Measurements from ENCODE around the gene IGF2. TPM values are rescaled to one million over a fixed set of nuclear protein-coding genes. Genes with fewer than 3 reads are reported as not detected.

Gene IGF2
- total RNA-seq, 4 donors from 2014 or later = 3.2 to 9.7 (median 5.6) TPM

DNA sequence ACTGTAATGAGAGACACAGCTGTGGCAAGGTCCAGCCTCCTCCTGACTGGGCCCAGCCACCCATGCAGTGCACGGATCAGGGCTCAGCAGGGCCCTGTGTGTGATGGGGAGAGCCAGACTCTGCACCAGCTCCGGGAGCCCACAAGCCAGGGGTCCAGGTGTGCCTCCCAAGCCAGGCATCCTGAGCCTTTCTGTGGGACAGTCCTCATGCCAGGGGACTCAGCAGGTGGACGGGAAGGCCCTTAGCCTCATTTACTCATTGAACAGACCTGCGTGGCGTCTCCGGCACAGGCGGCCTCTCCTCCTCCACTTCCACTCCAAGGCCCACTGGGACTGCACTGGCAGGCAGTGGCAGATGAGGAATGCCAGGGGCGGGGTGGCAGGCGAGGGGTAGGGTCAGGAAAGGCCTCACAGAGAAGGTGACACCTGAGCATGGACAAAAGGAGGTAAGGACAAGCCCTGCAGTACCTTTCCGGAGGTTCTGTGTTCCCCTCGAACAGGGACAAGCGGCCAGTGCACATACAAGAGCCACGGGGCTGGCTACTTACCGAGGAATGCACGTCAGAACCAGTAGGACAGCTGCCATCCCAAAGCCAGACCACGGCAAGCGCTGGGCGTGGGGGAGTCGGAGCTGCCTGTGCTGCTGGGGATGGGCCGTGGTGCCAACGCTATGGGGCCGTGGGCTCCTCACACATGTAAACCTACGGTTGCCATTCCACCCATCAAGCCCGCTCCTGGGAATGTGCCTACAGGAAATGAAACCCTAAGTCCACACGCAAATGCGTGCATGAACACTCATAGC is 52.7 kb downstream of the IGF2 start:
- Histone ChIP-seq H3K36me3 (no peaks in the 10 kb centered on the region), H3K4me3 (no peak overlapping the region), H3K4me1 (no peaks in the 10 kb centered on the region), H3K27ac (no peak overlapping the region), H3K9me3 (no peaks in the 10 kb centered on the region), H3K27me3 (peaks cover 22% of the 10 kb centered on the region)
- DNase-seq (ENCODE audit: low spot score in 2 of 2) = peak; percentile 45 to 76
- no peak for TF ChIP-seq POLR2A (IDR thresholded peaks at IDR 0.05)
- no peak for TF ChIP-seq EP300 (IDR thresholded peaks at IDR 0.05)
- TF ChIP-seq, protein P1, sequence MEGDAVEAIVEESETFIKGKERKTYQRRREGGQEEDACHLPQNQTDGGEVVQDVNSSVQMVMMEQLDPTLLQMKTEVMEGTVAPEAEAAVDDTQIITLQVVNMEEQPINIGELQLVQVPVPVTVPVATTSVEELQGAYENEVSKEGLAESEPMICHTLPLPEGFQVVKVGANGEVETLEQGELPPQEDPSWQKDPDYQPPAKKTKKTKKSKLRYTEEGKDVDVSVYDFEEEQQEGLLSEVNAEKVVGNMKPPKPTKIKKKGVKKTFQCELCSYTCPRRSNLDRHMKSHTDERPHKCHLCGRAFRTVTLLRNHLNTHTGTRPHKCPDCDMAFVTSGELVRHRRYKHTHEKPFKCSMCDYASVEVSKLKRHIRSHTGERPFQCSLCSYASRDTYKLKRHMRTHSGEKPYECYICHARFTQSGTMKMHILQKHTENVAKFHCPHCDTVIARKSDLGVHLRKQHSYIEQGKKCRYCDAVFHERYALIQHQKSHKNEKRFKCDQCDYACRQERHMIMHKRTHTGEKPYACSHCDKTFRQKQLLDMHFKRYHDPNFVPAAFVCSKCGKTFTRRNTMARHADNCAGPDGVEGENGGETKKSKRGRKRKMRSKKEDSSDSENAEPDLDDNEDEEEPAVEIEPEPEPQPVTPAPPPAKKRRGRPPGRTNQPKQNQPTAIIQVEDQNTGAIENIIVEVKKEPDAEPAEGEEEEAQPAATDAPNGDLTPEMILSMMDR (IDR thresholded peaks at IDR 0.05) = no peak
- no peak for TF ChIP-seq POLR2AphosphoS5 (IDR thresholded peaks at IDR 0.05)
- WGBS = 83% methylated on average over 17 of the region's 26 CpGs

DNA sequence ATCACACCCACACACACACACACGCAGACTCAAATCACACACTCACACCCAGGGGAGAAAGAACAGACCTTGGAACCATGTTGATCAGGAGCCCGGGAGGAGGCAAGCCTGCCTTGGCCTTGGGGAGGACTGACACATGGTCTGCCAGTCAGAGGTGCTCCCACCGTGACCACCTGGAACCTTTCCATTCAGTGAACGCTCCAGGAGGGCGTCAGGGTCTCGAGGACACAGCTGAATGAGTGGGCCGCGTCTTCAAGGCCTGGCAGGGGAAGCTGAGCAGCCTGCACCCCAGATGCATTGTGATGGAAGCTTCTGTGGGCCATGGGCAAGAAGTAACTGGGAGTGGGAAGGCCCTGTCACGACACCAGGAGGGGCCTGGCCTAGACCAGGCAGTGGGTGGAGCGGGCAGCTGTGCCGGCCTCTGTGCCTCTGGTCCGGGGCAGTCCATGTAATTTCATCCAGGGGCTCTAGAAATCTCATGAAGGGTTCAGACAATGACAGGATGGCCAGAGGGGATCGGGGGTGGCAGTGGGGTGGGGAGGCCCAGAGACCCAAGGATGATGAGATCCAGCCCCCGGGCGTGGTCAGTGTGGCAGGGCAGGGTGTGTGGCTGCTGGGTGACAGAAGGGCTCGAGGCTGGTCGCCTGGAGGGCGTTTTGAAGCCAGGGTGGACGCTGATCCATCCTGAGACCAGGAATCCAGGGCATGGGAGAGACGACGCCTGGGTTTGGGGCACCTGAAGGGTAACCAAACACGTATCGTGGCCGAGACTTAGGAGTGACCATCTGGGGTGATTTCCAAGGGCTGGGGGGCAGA is 53.7 kb downstream of the IGF2 start:
- Histone ChIP-seq H3K4me3 (no peak overlapping the region), H3K4me1 (no peaks in the 10 kb centered on the region), H3K9me3 (no peaks in the 10 kb centered on the region), H3K27me3 (peaks cover 19% of the 10 kb centered on the region), H3K36me3 (no peaks in the 10 kb centered on the region), H3K27ac (no peak overlapping the region)
- TF ChIP-seq EP300 (IDR thresholded peaks at IDR 0.05) (no peak), POLR2A (IDR thresholded peaks at IDR 0.05) (no peak), POLR2AphosphoS5 (IDR thresholded peaks at IDR 0.05) (no peak)
- TF ChIP-seq, protein P1 (IDR thresholded peaks at IDR 0.05) = no peak
- peak; percentile 37 to 74 for DNase-seq (ENCODE audit: low spot score in 2 of 2)
- WGBS = 81% methylated on average over 16 of the region's 24 CpGs

DNA sequence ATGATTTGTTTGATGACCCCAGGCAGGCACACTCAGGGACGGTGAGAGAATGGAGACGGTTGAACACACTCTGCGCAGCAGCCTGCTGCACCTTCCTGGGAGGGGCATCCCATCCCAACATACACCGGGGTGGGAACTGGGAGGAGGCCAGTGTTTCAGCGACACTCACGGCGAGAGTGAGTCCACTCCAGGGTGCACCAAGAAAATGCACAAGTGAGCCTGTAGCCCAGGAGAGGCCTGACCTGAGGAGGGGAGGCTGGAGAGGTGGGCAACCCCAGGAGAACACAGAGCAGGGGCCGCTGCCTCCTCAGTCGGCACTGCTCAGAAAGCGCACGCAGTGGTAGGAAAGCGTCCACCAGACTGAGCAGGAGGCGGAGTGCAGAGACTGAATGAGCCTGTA is 54.5 kb downstream of the IGF2 start:
- TF ChIP-seq POLR2A (IDR thresholded peaks at IDR 0.05) (no peak), POLR2AphosphoS5 (IDR thresholded peaks at IDR 0.05) (no peak), EP300 (IDR thresholded peaks at IDR 0.05) (no peak)
- TF ChIP-seq, protein P1 (IDR thresholded peaks at IDR 0.05) = no peak
- Histone ChIP-seq H3K36me3 (no peaks in the 10 kb centered on the region), H3K27me3 (peaks cover 19% of the 10 kb centered on the region), H3K4me3 (no peak overlapping the region), H3K4me1 (no peaks in the 10 kb centered on the region), H3K9me3 (no peaks in the 10 kb centered on the region), H3K27ac (no peak overlapping the region)
- peak in 1 of 2 donors; percentile 36 for DNase-seq (ENCODE audit: low spot score in 2 of 2)
- 92% methylated on average over 12 of the region's 13 CpGs for WGBS

Other genes starting within 250 kb of the IGF2 start
- not detected for gene PRR33, start 247.5 kb downstream of the IGF2 start, total RNA-seq
- gene TNNT3, start 219.7 kb downstream of the IGF2 start, total RNA-seq = 10 to 100 TPM in 1 of 4 donors, 1 to 10 TPM in 3; 1.5 to 12.9 (median 4.8) TPM
- 100 to 1,000 TPM in 2 of 4 donors, 10 to 100 TPM in 2; 76.9 to 115 (median 103) TPM for gene MRPL23, start 192.1 kb downstream of the IGF2 start, total RNA-seq
- 10 to 100 TPM; 20.0 to 62.2 (median 40.4) TPM for gene H19, start 141.5 kb downstream of the IGF2 start, total RNA-seq
- gene INS, start 21.8 kb upstream of the IGF2 start, total RNA-seq = not detected
- gene TH, start 32.4 kb upstream of the IGF2 start, total RNA-seq = 1 to 10 TPM in 1 of 4 donors, under 1 TPM in 1, not detected in 2; 0.34 to 1.0 TPM
- gene ASCL2, start 131.2 kb upstream of the IGF2 start, total RNA-seq = 10 to 100 TPM; 11.4 to 18.0 (median 15.9) TPM
- 1 to 10 TPM in 2 of 4 donors, not detected in 2; 1.2 to 2.5 TPM for gene C11orf21, start 162.5 kb upstream of the IGF2 start, total RNA-seq
- 1 to 10 TPM in 1 of 4 donors, under 1 TPM in 1, not detected in 2; 0.26 to 4.3 TPM for gene TSPAN32, start 162.6 kb upstream of the IGF2 start, total RNA-seq
- 100 to 1,000 TPM; 234 to 340 (median 277) TPM for gene CD81, start 237.9 kb upstream of the IGF2 start, total RNA-seq